Erythroblast (primary cell): ENCODE data around the gene RDH11.

Source experiments
- GATA1 ChIP-seq: IDR thresholded peaks from 2 replicates; pipeline ENCODE4 v1.6.1; 2011; ENCODE audit warnings: low read depth, mild to moderate bottlenecking, control low read depth, low read length, moderate library complexity
- POLR2A ChIP-seq: IDR thresholded peaks from 2 replicates; pipeline ENCODE4 v1.6.1; 2011; ENCODE audit warnings: mild to moderate bottlenecking, low read length

- TF ChIP-seq POLR2A (no peak), GATA1 (no peak)
Observed at GRCh38 chr14:67633451-67634147, 62.0 kb downstream of the RDH11 start.
